HEK293T (cell line): ENCODE results near the gene UFC1.
A peak's percentile ranks its signal among the peaks of the same experiment; 100 is the strongest.
"Not testable (repeated sequence)": the region's sequence is repeated elsewhere in the genome, so short reads cannot be mapped to it uniquely, and the experiment has no call there.

Experiments used
- CTCF ChIA-PET: fragments of 350-600 bp; formaldehyde crosslinking; extraction: SDS; loops from one replicate; lab custom pipeline; 2021; ENCODE audit warnings: antibody characterized with exemption, inconsistent platforms; lab: Yijun Ruan, JAX
- POLR2A ChIA-PET: fragments of 350-600 bp; formaldehyde crosslinking; extraction: SDS; loops from one replicate; lab custom pipeline; 2020; ENCODE audit warnings: antibody characterized with exemption, inconsistent platforms; lab: Yijun Ruan, JAX
- DNase-seq: peaks from one replicate; pipeline ENCODE4 v3.0.0; 2012; ENCODE audit warnings: mixed read lengths; ENCODE audit errors: extremely low spot score
- ARNT ChIP-seq: fragments of 450-650 bp; IDR thresholded peaks from 2 replicates; pipeline ENCODE4 v1.6.1; 2017; ENCODE audit warnings: mild to moderate bottlenecking
- BHLHE40 ChIP-seq: fragments of 450-650 bp; IDR thresholded peaks from 2 replicates; pipeline ENCODE4 v1.6.1; 2016; ENCODE audit warnings: mild to moderate bottlenecking, moderate library complexity, borderline replicate concordance
- CTBP1 ChIP-seq: fragments of 450-650 bp; IDR thresholded peaks from 2 replicates; pipeline ENCODE4 v1.6.1; 2016; ENCODE audit warnings: borderline replicate concordance
- ELF4 ChIP-seq: fragments of 450-650 bp; IDR thresholded peaks from 2 replicates; pipeline ENCODE4 v1.6.1; 2017; ENCODE audit warnings: antibody characterized with exemption
- FOXA1 ChIP-seq: fragments of 450-650 bp; IDR thresholded peaks from 2 replicates; pipeline ENCODE4 v1.6.1; 2016; ENCODE audit warnings: mild to moderate bottlenecking
- FOXK2 ChIP-seq: fragments of 450-650 bp; IDR thresholded peaks from 2 replicates; pipeline ENCODE4 v1.6.1; 2016; ENCODE audit warnings: mild to moderate bottlenecking
- FOXM1 ChIP-seq: fragments of 450-650 bp; IDR thresholded peaks from 2 replicates; pipeline ENCODE4 v1.6.1; 2017; ENCODE audit warnings: mild to moderate bottlenecking, borderline replicate concordance
- HDGF ChIP-seq: fragments of 450-650 bp; IDR thresholded peaks from 2 replicates; pipeline ENCODE4 v1.6.1; 2017; ENCODE audit warnings: antibody characterized with exemption, borderline replicate concordance
- L3MBTL2 ChIP-seq: fragments of 450-650 bp; conservative IDR thresholded peaks from 2 replicates; pipeline ENCODE4 v1.6.1; 2016; ENCODE audit warnings: mild to moderate bottlenecking
- LEF1 ChIP-seq: fragments of 450-650 bp; IDR thresholded peaks from 2 replicates; pipeline ENCODE4 v1.6.1; 2017; ENCODE audit warnings: mild to moderate bottlenecking, borderline replicate concordance
- NFRKB ChIP-seq: fragments of 450-650 bp; IDR thresholded peaks from 2 replicates; pipeline ENCODE4 v1.6.1; 2016; ENCODE audit warnings: mild to moderate bottlenecking, moderate library complexity
- PKNOX1 ChIP-seq: fragments of 450-650 bp; IDR thresholded peaks from 2 replicates; pipeline ENCODE4 v1.6.1; 2016
- SP1 ChIP-seq: fragments of 450-650 bp; IDR thresholded peaks from 2 replicates; pipeline ENCODE4 v1.6.1; 2017
- SUZ12 ChIP-seq: fragments of 450-650 bp; IDR thresholded peaks from 2 replicates; pipeline ENCODE4 v1.6.1; 2016; ENCODE audit warnings: mild to moderate bottlenecking
- TARDBP ChIP-seq: fragments of 450-650 bp; IDR thresholded peaks from 2 replicates; pipeline ENCODE4 v1.6.1; 2016
- ZNF384 ChIP-seq: fragments of 450-650 bp; IDR thresholded peaks from 2 replicates; pipeline ENCODE4 v1.6.1; 2016

Gene UFC1

GRCh38 chr1:161115132-161115711 lies 38.6 kb upstream of the UFC1 start:
- no peak for TF ChIP-seq SUZ12
- TF ChIP-seq BHLHE40, result no peak
- no peak for TF ChIP-seq SP1
- TF ChIP-seq L3MBTL2, result no peak; the same call in 1 of the 2 replicates
- no peak for TF ChIP-seq ELF4
- no peak for TF ChIP-seq PKNOX1
- no peak for TF ChIP-seq FOXA1
- POLR2A ChIA-PET, result interaction anchor here (0.7 kb wide), 1 partner anchor 70 kb away, joined by 3 read pairs; no protein-coding TSS in a partner anchor
- no peak for DNase-seq
- CTCF ChIA-PET, result no interaction called here

- POLR2A ChIA-PET, CTCF ChIA-PET: not testable (repeated sequence)
These were observed 37.8 kb upstream of the UFC1 start for GRCh38 chr1:161115961-161116360.

GRCh38 chr1:161117759-161118581 lies 35.8 kb upstream of the UFC1 start, which contains the start of the genes NIT1 and PFDN2:
NIT1 (plus strand) TSS chr1:161118105; CDS start chr1:161118177, 72 bp downstream.
PFDN2 (minus strand) TSS chr1:161118037; CDS start chr1:161118026, 11 bp downstream.
- ChIA-PET CTCF (interaction anchor here (0.6 to 0.8 kb wide), 3 partner anchors 19 to 100 kb away, joined by 3 to 5 read pairs (median 3); no protein-coding TSS in a partner anchor), POLR2A (interaction anchor here (0.6 to 1.7 kb wide), 11 partner anchors 13 to 97 kb away, joined by 3 to 13 read pairs (median 5); partner anchors contain the start of genes DEDD, F11R, KLHDC9 and PPOX)
- TF ChIP-seq NFRKB, result no peak
- TF ChIP-seq LEF1, result no peak
- 0 out of 2 replicates have a peak, but pooled peaks have one; percentile 22 for TF ChIP-seq L3MBTL2
- TF ChIP-seq HDGF, result 0 out of 2 replicates have a peak, but pooled peaks have one; percentile 38
- DNase-seq, result peak; percentile 96

More at GRCh38 chr1:161115961-161116360, 37.8 kb upstream of the UFC1 start:
- DNase-seq, result not testable (repeated sequence)

- ChIA-PET CTCF (interaction anchor here (0.6 kb wide), 1 partner anchor 25 kb away, joined by 3 read pairs; no protein-coding TSS in a partner anchor), POLR2A (no interaction called here)
- DNase-seq, result peak; percentile 71
- 0 out of 2 replicates have a peak, but pooled peaks have one; percentile 29 for TF ChIP-seq L3MBTL2
- no peak for TF ChIP-seq SP1
- TF ChIP-seq HDGF, result no peak
These were observed 34.5 kb upstream of the UFC1 start for GRCh38 chr1:161119092-161119903.

- ChIA-PET POLR2A (no interaction called here), CTCF (no interaction called here)
- TF ChIP-seq PKNOX1 (no peak), SP1 (no peak), BHLHE40 (no peak), FOXA1 (no peak), NFRKB (no peak), ZNF384 (no peak)
- no peak for DNase-seq
These were observed 32.6 kb upstream of the UFC1 start for GRCh38 chr1:161121042-161121650.

- TF ChIP-seq NFRKB (no peak), CTBP1 (no peak), BHLHE40 (no peak), LEF1 (no peak), FOXA1 (no peak), TARDBP (no peak), PKNOX1 (no peak), ZNF384 (no peak), L3MBTL2 (no peak), SP1 (no peak), HDGF (no peak), FOXM1 (no peak), SUZ12 (no peak), FOXK2 (no peak), ELF4 (no peak), ARNT (no peak)
- ChIA-PET CTCF (no interaction called here), POLR2A (interaction anchor here (1.1 kb wide), 1 partner anchor 32 kb away, joined by 3 read pairs; the partner anchor contains the start of gene UFC1)
- DNase-seq, result no peak
These were observed 31.9 kb upstream of the UFC1 start for GRCh38 chr1:161121834-161122233.
